Measurements from ENCODE around the gene FAM72C.
"Not testable (repeated sequence)": the region's sequence is repeated elsewhere in the genome, so short reads cannot be mapped to it uniquely, and the experiment has no call there.

GRCh38 chr1:143996020-143996419 is 24.2 kb upstream of the FAM72C start:
- TF ChIP-seq PPARA (CRISPR knock-in tag; IDR thresholded peaks at IDR 0.05; ENCODE audit: borderline replicate concordance); OSR1 (CRISPR knock-in tag; IDR thresholded peaks at IDR 0.05); CSRNP3 (CRISPR knock-in tag; IDR thresholded peaks at IDR 0.05); ARNTL (CRISPR knock-in tag; IDR thresholded peaks at IDR 0.05; ENCODE audit: borderline replicate concordance, low read depth); TSHZ2 (CRISPR knock-in tag; IDR thresholded peaks at IDR 0.05); GLIS3 (CRISPR knock-in tag; IDR thresholded peaks at IDR 0.05); RARB (CRISPR knock-in tag; IDR thresholded peaks at IDR 0.05); BACH2 (CRISPR knock-in tag; IDR thresholded peaks at IDR 0.05; ENCODE audit: borderline replicate concordance); ZC3H10 (CRISPR knock-in tag; IDR thresholded peaks at IDR 0.05); ZNF565 (CRISPR knock-in tag; conservative IDR thresholded peaks at IDR 0.05; ENCODE audit: low read depth); PATZ1 (CRISPR knock-in tag; IDR thresholded peaks at IDR 0.05; ENCODE audit: borderline replicate concordance); TCF4 (CRISPR knock-in tag; IDR thresholded peaks at IDR 0.05; ENCODE audit: borderline replicate concordance); ESRRG (CRISPR knock-in tag; IDR thresholded peaks at IDR 0.05); CSDC2 (CRISPR knock-in tag; IDR thresholded peaks at IDR 0.05): not testable (repeated sequence)

Measured in SK-N-SH treated with all-trans-retinoic acid at 6 μM for 48 hours (cell line).